Activated naive CD4-positive, alpha-beta T cell treated with Interleukin-2 at 50 U/mL for 16 hours (primary cell): ENCODE data around the gene THEMIS.

ENCODE experiments used
- DNase-seq: peaks from one replicate; pipeline ENCODE4 v3.0.0-alpha.2; 2020

Gene THEMIS

DNA sequence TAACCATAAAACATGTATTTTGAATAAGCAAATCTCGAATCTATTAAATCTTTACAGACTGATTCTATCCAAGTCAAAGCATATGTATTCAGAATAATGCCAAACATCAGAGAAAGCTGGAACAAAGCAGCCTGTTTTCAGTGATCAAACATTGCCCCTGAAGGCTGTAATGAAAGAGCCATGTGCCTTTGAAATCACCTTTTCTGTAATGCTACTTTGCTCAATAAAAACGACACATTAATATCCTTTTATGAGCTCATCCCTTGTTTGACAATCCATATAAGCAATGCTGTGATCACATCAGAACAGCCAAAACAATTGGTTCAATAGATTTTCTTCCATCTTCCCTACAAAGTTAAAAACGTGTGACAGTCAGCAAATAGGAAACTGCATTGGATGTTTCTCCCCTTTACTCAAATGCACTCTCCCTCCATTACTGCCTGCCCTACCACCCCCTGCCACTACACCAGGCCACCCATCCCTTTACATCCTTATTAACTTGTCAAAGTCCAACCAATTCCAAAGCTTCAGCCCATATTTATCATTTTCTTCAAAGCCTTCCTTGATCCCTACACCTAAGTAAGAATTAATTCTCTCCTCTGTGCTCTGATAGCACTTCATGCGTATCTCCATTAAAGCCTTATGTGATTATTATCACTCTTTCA, 42.0 kb downstream of the THEMIS start:
- DNase-seq = no peak

DNA sequence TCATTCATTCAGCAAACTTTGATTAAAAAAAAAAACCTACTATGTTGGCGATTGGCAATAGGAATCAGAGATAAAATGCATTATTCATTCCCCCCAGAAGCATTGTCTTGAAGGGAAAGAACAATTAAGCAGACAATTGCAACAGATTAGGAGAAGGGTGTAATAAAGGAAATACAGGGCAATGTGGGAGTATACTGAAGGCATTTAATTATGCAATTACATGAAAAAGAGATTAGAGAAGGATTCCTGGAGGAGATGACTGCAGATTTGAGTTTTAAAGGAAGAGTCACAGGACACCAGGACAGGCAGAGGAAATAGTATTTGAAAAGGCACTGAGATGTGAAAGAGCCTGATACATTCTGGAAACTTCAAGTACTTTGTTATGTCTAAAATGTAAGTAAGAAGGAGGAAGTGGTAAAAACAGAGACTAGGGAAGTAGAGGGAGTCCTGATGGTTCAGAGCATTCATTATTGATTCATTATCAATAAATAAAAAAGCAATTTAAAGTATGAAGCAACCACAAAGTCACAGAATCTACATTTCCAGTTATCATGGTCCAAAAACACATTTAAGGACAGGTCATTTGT, 43.7 kb downstream of the THEMIS start:
- no peak for DNase-seq

GRCh38 chr6:127855542-127856159, 45.2 kb downstream of the THEMIS start:
- peak; percentile 54 for DNase-seq

DNA sequence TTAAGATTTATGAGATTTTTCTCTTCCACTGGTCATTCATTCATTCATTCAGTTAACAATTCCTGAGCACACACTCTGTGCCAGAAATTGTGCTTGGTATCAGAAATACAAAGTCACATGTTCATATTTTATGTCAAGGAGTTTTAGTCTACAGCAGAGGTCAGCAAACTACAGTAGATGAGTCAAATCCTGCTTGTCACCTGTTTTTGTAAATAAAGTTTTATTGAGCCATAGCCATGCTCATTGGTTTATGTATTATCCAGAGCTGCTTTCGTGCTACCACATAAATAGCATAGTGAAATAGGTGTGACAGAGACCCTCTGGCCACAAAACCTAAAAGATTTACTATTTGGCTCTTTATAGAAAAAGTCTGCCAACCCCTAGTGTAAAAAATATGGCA, 46.8 kb downstream of the THEMIS start:
- no peak for DNase-seq

DNA sequence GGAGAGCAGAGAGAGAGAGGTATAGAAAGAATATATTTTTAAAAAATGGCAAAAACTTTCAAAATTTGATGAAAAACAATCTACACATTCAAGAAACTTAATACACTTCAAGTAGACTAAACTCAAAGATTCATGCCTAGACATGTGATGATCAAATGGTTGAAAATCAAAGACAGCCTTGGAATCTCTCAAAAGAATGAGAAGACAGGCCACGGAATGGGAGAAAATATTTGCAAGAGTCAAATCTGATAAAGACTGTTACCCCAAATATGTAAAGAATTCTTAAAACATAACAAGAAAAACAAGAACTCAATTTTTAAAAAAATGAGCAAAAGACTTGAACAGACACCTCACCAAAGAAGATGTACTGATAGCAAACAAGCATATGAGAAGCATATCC, 49.7 kb downstream of the THEMIS start:
- no peak for DNase-seq

GRCh38 chr6:127845242-127845641, 55.6 kb downstream of the THEMIS start:
- DNase-seq = no peak

DNA sequence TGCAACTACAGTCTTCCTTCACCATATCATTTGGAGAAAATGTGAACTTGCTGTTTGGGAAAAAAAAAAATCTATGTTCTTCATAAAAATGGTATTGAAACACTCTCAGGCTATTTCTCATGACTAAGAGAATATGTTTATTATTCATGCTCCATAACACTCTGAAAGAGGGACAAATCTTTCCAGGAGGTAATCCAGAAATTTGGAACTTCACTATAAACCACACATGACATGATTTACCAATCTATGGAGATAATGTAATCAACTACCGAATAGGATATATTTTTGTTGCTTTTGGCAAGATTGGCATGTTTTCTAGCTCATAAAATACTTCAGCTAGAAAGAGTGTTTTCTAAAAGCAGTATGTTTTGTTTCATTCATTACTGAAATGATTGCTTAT, 56.3 kb downstream of the THEMIS start:
- no peak for DNase-seq

GRCh38 chr6:127843582-127843981, 57.3 kb downstream of the THEMIS start:
- DNase-seq = no peak

GRCh38 chr6:127842562-127842961, 58.3 kb downstream of the THEMIS start:
- no peak for DNase-seq

DNA sequence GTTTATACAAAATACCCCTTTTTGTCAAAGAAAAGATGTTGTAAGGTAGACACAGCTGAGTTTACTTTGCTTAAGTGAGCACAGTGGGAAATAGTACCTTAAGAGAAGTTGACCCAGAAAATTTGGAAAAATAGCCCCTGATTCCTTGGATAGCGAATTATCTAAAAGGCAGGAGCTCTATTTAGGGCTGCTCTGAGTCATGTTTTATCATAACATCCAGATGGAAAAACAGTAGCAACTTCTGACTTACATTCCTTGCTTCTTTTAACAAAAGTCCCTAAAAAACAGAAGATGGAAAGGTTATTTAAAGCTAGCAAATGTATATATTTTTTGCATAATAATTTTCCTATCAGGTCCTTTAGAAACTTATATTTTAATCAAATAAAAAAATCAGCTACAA, 59.0 kb downstream of the THEMIS start:
- DNase-seq = no peak

DNA sequence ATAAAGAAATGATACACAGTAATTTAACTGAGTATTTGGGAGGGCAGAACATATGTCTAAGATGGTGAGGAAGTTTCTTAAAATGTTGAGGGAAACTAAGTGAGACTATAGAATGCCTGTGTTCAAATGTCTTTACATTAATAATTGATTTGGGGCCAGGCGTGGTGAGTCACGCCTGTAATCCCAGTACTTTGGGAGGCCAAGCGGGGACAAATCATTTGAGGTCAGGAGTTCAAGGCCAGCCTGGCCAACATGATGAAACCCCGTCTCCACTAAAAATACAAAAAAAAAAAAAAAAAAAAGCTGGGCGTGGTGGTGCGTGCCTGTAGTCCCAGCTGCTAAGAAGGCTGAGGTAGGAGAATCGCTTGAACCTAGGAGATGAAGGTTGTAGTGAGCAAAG, 66.7 kb downstream of the THEMIS start:
- no peak for DNase-seq

DNA sequence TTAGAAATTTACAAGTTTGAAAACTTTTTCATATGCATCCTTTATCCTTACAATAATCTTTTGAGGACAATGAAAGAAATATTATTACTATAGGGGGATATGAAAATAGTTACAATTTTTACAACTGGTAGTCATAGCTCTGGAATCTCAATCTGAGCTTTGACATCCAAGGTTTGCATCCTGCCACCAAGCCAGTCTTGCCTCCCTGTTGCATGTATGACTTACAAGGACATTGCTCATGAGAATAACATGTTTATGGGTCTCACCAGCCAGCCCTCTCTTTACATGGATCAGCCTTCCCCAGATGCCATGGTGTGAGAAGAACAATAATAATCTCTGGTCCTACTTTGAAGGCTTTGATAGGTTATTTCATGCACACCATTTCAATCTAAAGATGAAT, 67.5 kb downstream of the THEMIS start:
- no peak for DNase-seq

DNA sequence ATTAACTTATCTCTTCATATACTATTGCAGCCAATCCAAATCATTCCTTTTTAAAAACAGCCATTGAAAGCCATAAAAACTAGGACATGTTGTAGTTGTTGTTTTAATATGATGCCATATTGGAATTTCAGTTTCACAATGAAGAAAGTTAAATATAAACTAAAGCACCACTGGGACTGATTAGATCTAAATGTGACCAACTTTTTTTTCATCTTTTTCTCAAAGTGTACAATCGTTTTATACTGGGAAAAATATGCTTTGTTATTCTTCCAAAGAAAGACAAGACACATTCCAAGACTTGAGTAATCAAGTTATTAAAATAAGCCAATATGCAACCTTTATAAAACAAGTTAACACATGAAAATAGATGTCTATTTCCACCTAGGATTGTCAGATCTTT, 68.5 kb downstream of the THEMIS start:
- no peak for DNase-seq

- no peak for DNase-seq
These were observed 76.8 kb downstream of the THEMIS start for GRCh38 chr6:127824061-127824460.

- DNase-seq = no peak
These were observed 79.4 kb downstream of the THEMIS start for GRCh38 chr6:127821431-127821830.

GRCh38 chr6:127818149-127818548, 82.7 kb downstream of the THEMIS start:
- no peak for DNase-seq

- no peak for DNase-seq
These were observed 84.2 kb downstream of the THEMIS start for GRCh38 chr6:127816643-127817042.

GRCh38 chr6:127813699-127814027, 87.2 kb downstream of the THEMIS start:
- DNase-seq = no peak

DNA sequence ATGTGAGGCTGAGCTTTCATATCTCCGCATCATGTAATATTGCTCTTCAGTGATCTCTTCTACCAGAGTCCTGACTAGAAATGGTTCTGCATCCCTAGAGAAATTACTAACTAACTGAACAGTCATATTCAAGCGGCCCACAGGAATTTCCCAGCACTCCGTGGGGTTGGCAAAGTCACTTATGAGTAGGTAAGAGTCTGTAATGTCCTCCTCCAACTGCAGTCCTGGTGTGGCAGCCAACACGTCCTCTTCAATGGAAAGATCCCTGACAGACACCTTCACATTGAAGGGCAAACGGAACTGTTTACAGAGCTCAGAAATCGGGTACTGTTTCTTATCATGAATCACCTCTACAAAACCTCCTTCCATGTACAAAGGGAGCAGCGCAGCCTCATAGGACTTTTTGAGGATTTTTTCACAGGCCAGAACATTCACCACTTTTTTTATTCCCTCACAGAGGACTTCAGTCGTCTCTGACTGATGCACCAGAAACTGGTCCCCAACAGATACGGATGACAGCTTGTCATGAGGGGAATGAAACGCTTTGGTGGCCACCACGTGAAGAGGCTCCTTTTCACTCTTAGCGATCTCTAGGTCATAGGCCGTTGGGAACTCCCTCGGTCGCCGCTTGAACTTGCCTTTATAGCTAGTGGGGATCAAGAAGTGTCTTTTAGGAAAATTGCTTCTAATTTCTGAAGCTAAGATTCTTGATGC, 87.7 kb downstream of the THEMIS start:
- DNase-seq = peak; percentile 38

- no peak for DNase-seq
These were observed 88.8 kb downstream of the THEMIS start for GRCh38 chr6:127811900-127812570.

- DNase-seq = no peak
These were observed 92.9 kb downstream of the THEMIS start for GRCh38 chr6:127807806-127808517.

DNA sequence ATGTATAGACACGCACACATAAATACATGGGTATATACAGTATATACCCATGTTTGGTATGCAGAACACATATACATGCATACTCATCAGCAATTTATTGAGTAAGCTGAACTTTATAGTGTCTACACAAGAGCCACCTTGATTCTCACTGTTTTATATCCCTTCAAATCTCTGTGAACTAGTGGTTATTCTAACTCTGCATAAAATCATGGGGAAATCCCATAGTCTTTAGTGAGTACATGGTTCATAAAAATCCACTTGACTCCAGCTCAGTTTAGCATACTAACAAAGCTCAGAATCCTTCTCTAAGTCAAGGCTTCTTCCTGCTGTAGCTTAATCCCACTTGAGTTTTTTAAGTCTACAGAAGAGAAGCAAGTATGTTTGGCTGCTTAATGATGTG, 104.1 kb downstream of the THEMIS start:
- no peak for DNase-seq

DNA sequence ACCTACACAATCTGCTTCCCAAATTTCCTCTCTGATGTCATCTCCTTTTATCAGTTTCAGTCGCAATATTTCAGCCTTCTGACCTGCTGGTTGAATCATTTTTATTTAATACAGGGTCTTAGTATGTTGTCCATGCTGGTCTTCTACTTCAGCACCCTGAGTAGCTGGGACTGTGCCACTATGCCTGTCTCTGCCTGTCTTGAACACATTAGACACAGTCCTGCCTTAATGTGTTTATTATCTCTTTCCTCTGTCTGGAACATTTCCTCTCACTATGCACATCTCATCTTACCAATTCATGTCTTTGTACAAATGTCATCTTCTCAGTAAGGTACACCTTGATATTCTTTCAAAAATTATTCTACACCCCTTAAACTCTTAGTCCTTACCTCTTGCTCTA, 106.5 kb downstream of the THEMIS start:
- no peak for DNase-seq
